GM19351 (cell line): ENCODE measurements around the gene LINC00632.
"Not testable (repeated sequence)": the region's sequence is repeated elsewhere in the genome, so short reads cannot be mapped to it uniquely, and the experiment has no call there.

ENCODE experiments used
- ATAC-seq: cut with Tn5 transposase; IDR thresholded peaks from one replicate; pipeline ENCODE4 v1.9.1; 2021; ENCODE audit warnings: mild to moderate bottlenecking, moderate library complexity; ENCODE audit not compliant: unreplicated experiment

Gene LINC00632

GRCh38 chrX:140709421-140709846 lies at the start of gene LINC00632:
LINC00632 (plus strand) TSS chrX:140709759.
- ATAC-seq: no peak

GRCh38 chrX:140661643-140662042 lies 47.9 kb upstream of the LINC00632 start:
- no peak for ATAC-seq

GRCh38 chrX:140664939-140665338 lies 44.6 kb upstream of the LINC00632 start:
- peak; percentile 70 for ATAC-seq

DNA sequence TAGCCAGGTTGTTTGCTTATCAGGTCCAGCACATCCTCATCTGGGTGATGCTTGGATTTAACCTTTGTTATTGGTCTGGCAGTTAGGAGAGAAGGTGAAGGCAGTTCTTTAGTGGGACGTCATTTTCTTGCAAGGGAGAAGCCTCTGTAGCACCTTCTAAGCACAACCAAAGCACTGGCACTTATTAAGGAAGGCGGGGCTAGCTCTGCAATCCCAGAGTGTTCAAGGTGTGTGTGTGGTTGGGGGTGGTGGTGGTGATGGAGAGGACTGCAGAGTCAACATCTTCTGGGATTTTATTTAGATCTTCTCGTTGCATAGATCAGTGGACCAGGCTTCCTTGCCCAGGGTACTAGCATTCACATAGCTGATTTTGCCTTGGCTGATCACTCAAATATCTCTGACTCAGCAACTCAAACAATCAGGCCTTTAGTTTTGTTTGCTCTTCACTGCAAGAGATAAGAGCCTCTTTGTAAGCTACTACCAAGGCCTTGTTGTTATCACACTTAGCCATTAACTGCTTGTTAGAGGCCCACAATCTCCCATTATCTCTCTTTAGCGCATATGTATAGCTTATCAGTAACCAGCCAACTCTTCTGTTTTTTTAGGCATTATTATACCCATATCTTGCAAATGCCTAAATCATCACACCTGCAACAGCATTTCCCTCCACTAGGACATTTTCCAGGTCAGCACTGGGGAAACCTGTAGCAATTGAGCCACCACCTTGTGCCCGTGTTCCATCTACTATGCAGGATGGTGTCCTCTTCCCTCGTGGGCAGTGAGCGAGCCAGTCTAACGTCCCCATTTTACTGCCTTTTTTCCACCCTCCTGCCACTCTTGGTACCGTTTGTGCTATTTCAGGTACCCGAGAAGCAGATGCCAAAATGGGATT lies 36.5 kb upstream of the LINC00632 start:
- no peak for ATAC-seq

DNA sequence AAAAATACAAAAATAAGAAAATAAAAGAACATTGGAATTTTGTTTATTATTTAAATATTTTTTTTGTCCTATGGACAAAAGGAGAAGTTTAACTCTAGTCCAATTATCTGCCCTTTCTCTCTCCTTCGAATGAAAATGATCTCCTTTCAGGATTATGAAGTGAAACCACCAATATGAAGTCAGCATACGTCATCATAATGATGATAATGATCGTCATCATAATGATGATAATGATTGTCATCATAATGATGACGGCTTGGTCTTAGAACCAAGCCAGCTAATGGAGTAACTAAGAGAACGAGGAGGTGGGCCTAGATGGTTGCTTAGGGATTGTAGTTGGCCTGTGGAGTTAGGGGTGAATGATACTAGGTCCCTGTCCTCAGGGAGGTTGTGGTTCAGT lies 21.9 kb upstream of the LINC00632 start:
- ATAC-seq: no peak

DNA sequence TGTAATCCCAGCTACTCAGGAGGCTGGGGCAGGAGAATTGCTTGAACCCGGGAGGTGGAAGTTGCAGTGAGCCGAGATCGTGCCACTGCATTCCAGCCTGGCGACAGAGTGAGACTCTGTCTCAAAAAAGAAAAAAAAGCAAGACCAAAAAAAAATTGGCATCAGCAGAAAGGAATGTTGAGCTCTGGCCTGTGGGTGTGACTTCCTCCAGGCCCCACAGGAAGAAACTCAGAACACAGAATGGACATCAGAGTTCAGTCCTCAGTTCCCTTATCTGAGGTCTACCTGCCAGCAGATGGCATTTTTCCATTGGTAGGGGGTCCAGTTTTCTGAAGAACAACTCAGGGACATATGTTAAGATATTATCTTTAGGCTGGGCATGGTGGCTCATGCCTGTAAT lies 18.0 kb upstream of the LINC00632 start:
- not testable (repeated sequence) for ATAC-seq

GRCh38 chrX:140697618-140698017 lies 11.9 kb upstream of the LINC00632 start:
- ATAC-seq: no peak

- ATAC-seq: peak; percentile 95
Observed at GRCh38 chrX:140701480-140701879, 8.1 kb upstream of the LINC00632 start.

GRCh38 chrX:140710710-140711109 lies 1.2 kb downstream of the LINC00632 start:
- no peak for ATAC-seq

DNA sequence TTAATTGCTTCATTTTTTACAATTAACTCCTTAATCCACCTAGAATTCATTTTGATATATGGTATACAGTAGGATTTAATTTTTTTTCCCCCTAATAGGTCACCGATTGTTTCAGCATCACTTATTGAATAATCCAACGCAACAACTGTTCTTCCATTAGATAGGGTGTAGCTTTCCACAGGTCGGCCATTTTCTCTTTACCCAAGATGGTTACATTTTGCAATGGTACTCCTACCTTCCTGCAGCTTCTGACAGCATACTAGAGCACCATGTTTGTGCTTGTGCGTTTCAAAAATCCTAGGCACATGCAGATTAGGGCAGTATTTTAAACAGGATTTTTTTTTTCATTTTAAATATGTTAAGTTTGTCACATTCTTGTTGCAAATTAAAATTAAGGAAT lies 2.3 kb downstream of the LINC00632 start:
- no peak for ATAC-seq

GRCh38 chrX:140712413-140713173 lies 3.0 kb downstream of the LINC00632 start:
- no peak for ATAC-seq

DNA sequence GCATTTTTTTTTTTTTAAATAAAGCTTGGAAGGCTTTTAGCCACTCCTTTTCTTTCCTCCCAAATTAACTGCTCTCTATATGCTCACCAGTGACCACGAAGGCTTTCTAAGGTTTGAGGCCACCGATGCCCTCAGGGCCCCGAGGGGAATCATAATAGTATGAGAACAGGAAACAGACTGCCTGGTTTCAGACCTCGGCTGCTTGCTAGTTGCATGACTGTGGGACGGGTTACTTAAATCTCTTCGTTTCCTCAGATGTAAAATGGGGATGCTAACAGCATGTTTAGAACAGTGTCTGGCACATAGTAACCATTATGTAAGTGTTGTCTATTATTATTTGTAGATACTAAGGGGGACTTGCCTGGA lies 3.6 kb downstream of the LINC00632 start:
- no peak for ATAC-seq

GRCh38 chrX:140715787-140716186 lies 6.2 kb downstream of the LINC00632 start:
- ATAC-seq: no peak

DNA sequence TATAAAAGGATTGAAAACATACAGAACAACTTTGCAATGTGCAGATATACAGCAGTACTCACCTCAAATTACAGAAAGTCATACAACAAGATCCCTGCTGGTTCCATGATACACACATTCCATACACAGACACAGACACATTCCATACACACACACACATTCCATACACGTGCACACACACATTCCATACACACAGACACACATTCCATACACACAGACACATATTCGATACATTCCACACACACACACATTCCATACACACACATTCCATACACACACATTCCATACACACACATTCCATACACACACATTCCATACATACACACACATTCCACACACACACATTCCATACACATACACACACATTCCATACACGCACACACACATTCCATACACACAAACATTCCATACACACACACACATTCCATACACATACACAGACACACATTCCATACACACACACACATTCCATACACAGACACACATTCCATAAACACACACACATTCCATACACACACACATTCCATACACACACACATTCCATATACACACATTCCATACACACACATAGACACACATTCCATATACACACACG lies 13.7 kb downstream of the LINC00632 start:
- ATAC-seq: no peak

- ATAC-seq: no peak
Observed at GRCh38 chrX:140724309-140724708, 14.8 kb downstream of the LINC00632 start.

DNA sequence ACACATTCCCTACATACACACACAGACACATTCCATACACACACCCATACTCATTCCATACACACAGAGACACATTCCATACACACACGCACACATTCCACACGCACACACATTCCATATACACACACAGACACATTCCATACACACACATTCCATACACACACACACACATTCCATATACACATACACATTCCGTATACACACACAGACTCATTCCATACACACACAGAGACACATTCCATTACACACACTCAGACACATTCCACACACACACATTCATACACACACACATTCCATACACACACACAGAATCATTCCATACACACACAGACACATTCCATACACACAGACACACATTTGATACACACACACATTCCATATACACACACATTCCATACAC lies 15.2 kb downstream of the LINC00632 start:
- ATAC-seq: no peak

DNA sequence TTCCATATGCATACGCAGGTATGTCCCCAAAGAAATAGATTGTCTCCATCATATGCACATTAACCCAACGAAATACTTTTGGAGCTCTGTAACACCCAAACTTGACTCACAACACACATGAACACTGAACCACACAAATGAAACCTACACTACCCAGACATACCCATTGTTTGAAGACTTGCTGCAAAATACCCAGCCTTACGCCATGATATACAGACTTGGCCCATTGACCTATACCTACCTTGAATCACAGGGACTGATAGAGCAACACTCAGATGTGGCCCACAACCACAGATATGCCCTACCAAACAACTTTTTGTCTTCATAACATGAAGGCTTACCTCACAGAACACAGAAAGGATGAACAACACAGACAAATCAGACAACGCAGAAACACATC lies 15.9 kb downstream of the LINC00632 start:
- ATAC-seq: no peak

DNA sequence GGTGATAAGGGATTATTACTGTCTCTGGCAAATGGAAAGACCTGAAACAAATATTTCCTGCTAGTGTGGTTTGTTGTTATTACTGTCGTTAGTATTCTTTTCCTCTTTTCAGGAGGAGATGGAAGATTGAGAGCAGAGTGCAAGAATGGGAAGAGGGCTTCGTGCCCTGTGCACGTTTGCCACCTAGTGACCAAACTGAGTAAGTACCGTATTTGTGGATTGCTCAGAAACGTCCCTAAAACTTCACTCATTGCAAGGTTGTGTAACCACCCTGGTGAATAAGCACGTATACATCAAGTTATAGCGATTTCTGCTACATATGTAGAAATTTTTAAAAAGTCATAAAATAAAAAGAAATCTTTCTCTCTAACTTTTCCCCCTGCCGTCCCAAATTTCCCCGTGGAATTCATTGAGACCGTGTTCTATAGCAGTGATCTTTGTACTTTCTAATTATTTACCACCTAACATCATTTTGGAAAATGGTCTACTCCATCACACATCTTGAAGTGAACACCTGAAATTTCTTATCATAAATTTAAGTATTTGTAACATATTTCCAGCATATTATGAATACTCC lies 24.3 kb downstream of the LINC00632 start:
- ATAC-seq: peak; percentile 96

- no peak for ATAC-seq
Observed at GRCh38 chrX:140744085-140744484, 34.5 kb downstream of the LINC00632 start.

GRCh38 chrX:140756941-140757340 lies 47.4 kb downstream of the LINC00632 start:
- no peak for ATAC-seq

- ATAC-seq: peak; percentile 93
Observed at GRCh38 chrX:140762061-140762460, 52.5 kb downstream of the LINC00632 start.
